NCI-H526 (cell line): ENCODE data around the gene CTU2.

Experiments used
- DNase-seq, 2 experiments: peaks; one replicate each; lab custom pipeline; 2025; lab: John Stamatoyannopoulos, UW

Gene CTU2

GRCh38 chr16:88743693-88744576, 37.6 kb downstream of the CTU2 start:
- DNase-seq: peak in 1 of 2 experiments; percentile 74

DNA sequence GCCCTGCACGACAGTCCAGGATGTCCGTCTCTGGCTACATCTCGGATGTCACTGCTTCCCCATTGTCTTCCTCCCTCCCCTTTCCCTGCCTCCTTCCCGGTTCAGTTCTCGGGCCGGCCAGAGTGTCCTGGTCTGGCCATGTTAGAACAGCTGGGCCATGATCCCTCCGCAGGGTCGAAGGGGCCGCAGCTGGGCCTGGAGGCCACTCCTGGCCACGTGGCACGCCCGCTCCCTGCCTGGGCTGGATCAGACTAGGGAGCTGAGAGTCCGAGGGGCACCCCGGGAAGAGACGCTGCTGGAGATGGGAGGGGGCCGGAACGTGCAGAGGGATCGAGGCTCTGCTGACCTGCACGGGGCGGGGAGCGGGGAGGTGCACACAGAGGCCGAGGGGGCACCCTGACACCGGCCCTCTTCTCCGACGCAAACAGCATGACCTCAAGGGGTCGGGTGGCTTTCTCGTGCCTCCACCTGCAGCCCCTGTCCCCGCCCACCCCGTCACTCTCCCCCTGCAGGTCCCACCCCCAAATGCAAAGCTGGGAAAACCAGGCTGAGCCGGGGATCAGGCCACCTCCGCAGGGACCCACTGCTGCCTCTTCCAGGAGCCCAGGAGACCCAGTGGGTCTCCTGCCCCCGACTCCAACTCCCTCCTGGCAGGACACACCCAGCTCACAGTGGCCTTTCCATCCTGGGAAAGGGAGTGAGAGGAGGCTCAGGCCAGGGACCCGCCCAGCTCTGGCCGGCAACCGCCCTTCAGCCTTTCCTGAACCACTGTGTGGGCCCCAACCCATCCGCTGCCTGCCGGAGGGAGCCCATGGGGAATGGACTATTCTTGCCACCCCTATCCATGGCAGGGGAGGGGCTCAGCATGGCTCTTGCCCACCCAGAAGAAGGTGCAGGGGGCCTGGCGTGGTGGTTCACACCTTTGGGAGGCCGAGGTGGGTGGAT, 38.5 kb downstream of the CTU2 start:
- no peak for DNase-seq

GRCh38 chr16:88746506-88746905, 40.2 kb downstream of the CTU2 start:
- DNase-seq: no peak

GRCh38 chr16:88747588-88748301, 41.4 kb downstream of the CTU2 start:
- peak in 1 of 2 experiments; percentile 37 for DNase-seq

- DNase-seq: no peak
Measured at GRCh38 chr16:88748364-88748763, 42.1 kb downstream of the CTU2 start.

DNA sequence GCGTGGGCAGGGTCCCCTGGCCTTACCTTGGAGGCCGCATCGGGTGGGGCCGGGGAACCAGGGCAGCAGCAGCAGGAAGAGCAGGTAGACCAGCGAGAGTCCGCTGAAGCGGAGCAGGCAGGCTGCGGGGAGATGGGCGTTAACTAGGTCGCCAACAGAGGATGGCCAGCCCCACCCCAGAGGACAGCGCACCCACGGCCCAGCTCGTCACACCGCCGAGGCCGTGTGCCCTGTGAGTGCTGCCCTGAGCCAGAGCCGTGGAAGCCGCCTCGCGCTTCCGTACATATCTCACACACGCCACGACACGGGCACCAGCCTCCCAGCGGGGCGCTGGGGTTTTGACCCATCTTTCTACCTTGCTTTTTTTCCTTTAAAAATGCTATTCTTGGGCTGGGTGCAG, 43.1 kb downstream of the CTU2 start:
- no peak for DNase-seq

DNA sequence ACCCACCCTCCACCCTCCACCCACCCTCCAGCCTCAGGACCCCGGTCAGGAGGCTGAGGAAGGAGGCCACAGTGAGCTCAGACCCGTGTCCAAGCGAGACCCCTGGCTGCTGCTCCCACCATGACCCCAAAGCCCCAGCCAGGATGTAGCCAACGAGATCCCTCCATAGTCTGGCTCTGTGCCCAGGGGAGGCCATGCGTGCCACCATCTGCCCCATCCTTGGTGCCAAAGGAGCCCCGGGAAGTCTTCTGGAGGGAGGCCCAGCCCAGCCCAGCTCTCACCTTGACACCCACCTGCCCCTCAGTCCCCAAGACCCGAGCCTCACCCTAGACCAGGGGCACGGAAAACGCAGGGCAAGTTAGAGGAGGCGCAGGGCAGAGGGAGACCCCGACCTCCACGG, 44.6 kb downstream of the CTU2 start:
- DNase-seq: no peak

- no peak for DNase-seq
Measured at GRCh38 chr16:88752386-88753002, 46.2 kb downstream of the CTU2 start.

- DNase-seq: no peak
Measured at GRCh38 chr16:88753191-88753590, 46.9 kb downstream of the CTU2 start.

DNA sequence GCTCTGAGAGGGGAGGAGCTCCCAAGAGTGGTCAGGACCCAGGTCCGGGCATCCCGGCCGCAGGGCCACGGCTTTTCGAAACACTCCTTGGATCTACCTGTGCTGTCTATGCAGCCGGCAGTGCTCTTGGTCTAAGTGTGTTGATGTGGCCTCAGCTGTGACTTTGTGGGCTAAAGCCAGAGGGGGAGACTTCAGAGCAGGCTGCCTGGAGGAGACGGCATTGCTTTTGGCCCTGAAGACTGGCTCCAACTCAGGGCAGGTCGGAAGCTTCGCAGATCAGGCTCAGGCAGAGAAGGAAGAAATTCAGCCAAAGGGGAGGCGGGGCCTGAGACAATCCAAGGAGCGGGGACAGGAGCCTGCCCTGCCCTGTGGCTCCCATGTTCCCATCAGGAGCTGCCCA, 47.3 kb downstream of the CTU2 start:
- DNase-seq: no peak

- no peak for DNase-seq
Measured at GRCh38 chr16:88754109-88754911, 48.0 kb downstream of the CTU2 start.

GRCh38 chr16:88754912-88755744, 48.8 kb downstream of the CTU2 start:
- peak; percentile 10 to 68 for DNase-seq

- no peak for DNase-seq
Measured at GRCh38 chr16:88755745-88756443, 49.6 kb downstream of the CTU2 start.

GRCh38 chr16:88758227-88758943, 52.1 kb downstream of the CTU2 start:
- no peak for DNase-seq

GRCh38 chr16:88758944-88759244, 52.6 kb downstream of the CTU2 start:
- no peak for DNase-seq

GRCh38 chr16:88759245-88759975, 53.1 kb downstream of the CTU2 start:
- peak in 1 of 2 experiments; percentile 12 for DNase-seq

DNA sequence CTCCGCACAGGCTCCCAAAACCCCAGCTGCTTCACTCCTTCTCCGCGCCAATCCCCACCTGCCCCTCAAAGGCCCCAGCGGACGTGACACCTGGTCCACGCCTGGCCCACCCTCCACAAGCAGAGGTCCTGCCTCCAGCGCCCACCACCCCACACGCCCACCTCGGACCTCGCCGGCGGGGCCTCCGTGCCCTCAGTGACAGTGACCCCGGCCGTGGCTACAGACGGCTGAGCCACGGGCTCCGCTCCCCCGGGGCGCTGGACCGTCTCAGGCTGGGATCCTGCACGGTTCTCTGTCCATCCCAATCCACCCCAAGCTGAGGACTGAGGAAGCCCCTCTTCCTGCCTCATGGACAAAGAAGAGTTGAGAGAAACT, 53.7 kb downstream of the CTU2 start:
- no peak for DNase-seq
